Endothelial cell of umbilical vein (primary cell): Measurements from ENCODE around the gene NPNT. TPM values are rescaled to one million over a fixed set of nuclear protein-coding genes. Genes with fewer than 3 reads are reported as not detected.

Experiments used
- BruUV-seq: library from RNA; stranded (reverse); fragments of 400-500 nt; replicated peaks from 2 replicates; lab custom pipeline; 2021; lab: Mats Ljungman, UMichigan
- CTCF ChIA-PET: fragments of 300-600, 350-600 bp; sonication (Branson Sonifier 250); formaldehyde crosslinking; loops from one replicate; lab custom pipeline; 2021; ENCODE audit warnings: antibody characterized with exemption, inconsistent platforms; lab: Charles Lee
- POLR2A ChIA-PET: fragments of 300-600, 350-600 bp; sonication (Branson Sonifier 250); formaldehyde crosslinking; loops from one replicate; lab custom pipeline; 2021; ENCODE audit warnings: antibody characterized with exemption, inconsistent platforms; lab: Charles Lee
- DNase-seq: peaks from one replicate; pipeline ENCODE4 v3.0.0-alpha.2; 2011; ENCODE audit warnings: low read depth, low spot score
- FAIRE-seq: peaks from 2 replicates; lab custom pipeline; 2011; peaks lifted over from hg19 to GRCh38; lab: Jason Lieb, UNC
- H2AFZ ChIP-seq: 2 replicates; pipeline ENCODE4 v1.6.0; 2012; ENCODE audit warnings: low read depth, low read length, control low read depth, inconsistent platforms
- H3K27ac ChIP-seq: 2 replicates; pipeline ENCODE4 v1.5.1; 2011; ENCODE audit warnings: low read depth, mild to moderate bottlenecking, control low read depth, low read length, moderate library complexity; ENCODE audit not compliant: insufficient read depth
- H3K27me3 ChIP-seq, 2 experiments: 2 replicates each; pipeline versions ENCODE4 v1.6.0 to v1.6.1; 2011; ENCODE audit warnings: low read length in 2 of 2, mixed read lengths in 1 of 2; ENCODE audit not compliant: control insufficient read depth in 2 of 2, insufficient read depth in 2 of 2
- H3K36me3 ChIP-seq, 2 experiments: 2 replicates in 1 of 2; 3 replicates in 1 of 2; pipeline ENCODE4 v1.5.1; 2011; ENCODE audit warnings: low read length in 2 of 2, mild to moderate bottlenecking in 1 of 2, moderate library complexity in 1 of 2; ENCODE audit not compliant: control insufficient read depth in 2 of 2, insufficient read depth in 2 of 2; ENCODE audit errors: extremely low read depth in 1 of 2
- H3K4me1 ChIP-seq: 3 replicates; pipeline ENCODE4 v1.5.1; 2011; ENCODE audit warnings: mild to moderate bottlenecking, low read length; ENCODE audit not compliant: control insufficient read depth, insufficient read depth; ENCODE audit errors: extremely low read depth
- H3K4me2 ChIP-seq: 2 replicates; pipeline ENCODE4 v1.6.1; 2011; ENCODE audit warnings: low read length, control low read depth, mixed read lengths; ENCODE audit not compliant: insufficient read depth
- H3K4me3 ChIP-seq, 3 experiments: fragments of 200-600 bp in 1 of 3; sonication (generic), shearing (Covaris generic) in 1 of 3; replicated peaks in 1 of 3; 2 replicates each; pipeline ENCODE4 v1.5.1; 2011 to 2016; ENCODE audit warnings: control low read depth in 3 of 3, low read length in 3 of 3, mild to moderate bottlenecking in 2 of 3, inconsistent platforms in 1 of 3, low read depth in 1 of 3, moderate library complexity in 1 of 3; ENCODE audit not compliant: insufficient read depth in 1 of 3
- H3K79me2 ChIP-seq: 2 replicates; pipeline ENCODE4 v1.6.0; 2012; ENCODE audit warnings: low read length, inconsistent platforms; ENCODE audit not compliant: control insufficient read depth, insufficient read depth
- H3K9ac ChIP-seq: replicated peaks from 2 replicates; pipeline ENCODE3; 2011; ENCODE audit warnings: low read length, control low read depth; ENCODE audit not compliant: insufficient read depth; ENCODE audit errors: extremely low read depth
- H3K9me1 ChIP-seq: replicated peaks from 3 replicates; pipeline ENCODE4 v1.6.0; 2011; ENCODE audit warnings: mild to moderate bottlenecking, low read length; ENCODE audit not compliant: control insufficient read depth, insufficient read depth; ENCODE audit errors: extremely low read depth
- H3K9me3 ChIP-seq: replicated peaks from 2 replicates; pipeline ENCODE4 v1.5.1; 2012; ENCODE audit warnings: low read length, inconsistent platforms; ENCODE audit not compliant: control insufficient read depth, insufficient read depth
- H4K20me1 ChIP-seq: replicated peaks from 2 replicates; pipeline ENCODE3; 2011; ENCODE audit warnings: mild to moderate bottlenecking, low read length; ENCODE audit not compliant: control insufficient read depth, insufficient read depth; ENCODE audit errors: extremely low read depth
- CTCF ChIP-seq, 2 donors: IDR thresholded peaks; 1 replicate in 1 of 2; 2 replicates in 1 of 2; pipeline ENCODE4 v1.5.1; 2011; ENCODE audit warnings: low read length in 2 of 2, mild to moderate bottlenecking in 2 of 2, moderate library complexity in 2 of 2, control low read depth in 1 of 2, inconsistent platforms in 1 of 2, low read depth in 1 of 2; ENCODE audit not compliant: insufficient read depth in 1 of 2; ENCODE audit errors: extremely low read depth in 1 of 2
- EZH2 ChIP-seq: IDR thresholded peaks from 2 replicates; pipeline ENCODE4 v1.6.1; 2012; ENCODE audit warnings: borderline replicate concordance, low read depth, mild to moderate bottlenecking, moderate library complexity, low read length, inconsistent platforms; ENCODE audit not compliant: severe bottlenecking
- FOS ChIP-seq: IDR thresholded peaks from 2 replicates; pipeline ENCODE4 v1.6.1; 2011; ENCODE audit warnings: mild to moderate bottlenecking, low read length, moderate library complexity, borderline replicate concordance; ENCODE audit not compliant: insufficient read depth
- GATA2 ChIP-seq: IDR thresholded peaks from 2 replicates; pipeline ENCODE4 v1.7.0; 2011; ENCODE audit warnings: low read depth, mild to moderate bottlenecking, moderate library complexity, mixed read lengths, low read length; ENCODE audit not compliant: insufficient read length, insufficient read depth
- JUN ChIP-seq: IDR thresholded peaks from 2 replicates; pipeline ENCODE4 v1.6.1; 2011; ENCODE audit warnings: borderline replicate concordance, low read depth; ENCODE audit not compliant: insufficient read length, insufficient read depth
- MAX ChIP-seq: IDR thresholded peaks from 2 replicates; pipeline ENCODE4 v1.6.1; 2011; ENCODE audit not compliant: insufficient read depth, insufficient read length
- MYC ChIP-seq: IDR thresholded peaks from one replicate; pipeline ENCODE4 v1.6.1; 2011; ENCODE audit warnings: mild to moderate bottlenecking, low read depth, low read length
- POLR2A ChIP-seq: IDR thresholded peaks from 2 replicates; pipeline ENCODE4 v1.6.1; 2012; ENCODE audit warnings: low read depth, mild to moderate bottlenecking, control low read depth, low read length
- POLR2AphosphoS5 ChIP-seq: IDR thresholded peaks from 2 replicates; pipeline ENCODE4 v1.6.1; 2012; ENCODE audit warnings: low read depth, mild to moderate bottlenecking, control low read depth, low read length, moderate library complexity; ENCODE audit not compliant: insufficient read depth
- dilution Hi-C: fragments of 300-500 bp; cut with MboI; formaldehyde crosslinking; loops from one replicate; pipeline ENCODE4 v1.15.0; 2019; ENCODE audit warnings: low sequenced_read_pairs; ENCODE audit not compliant: extremely low pct_ligation_motif_present
- intact Hi-C: fragments of 100-400 bp; cut with micrococcal nuclease; formaldehyde crosslinking; loops from one replicate; pipeline ENCODE4 v1.10.0; 2022
- polyA plus RNA-seq, 4 experiments: library from polyadenylated mRNA; depleted of rRNA in 3 of 4; stranded (reverse) in 3 of 4; unstranded in 1 of 4; fragments of >200 nt; gene quantifications; 2 replicates each; pipeline versions ENCODE4 v1.2.1 to v1.2.3, GENCODE V29; 2011 to 2012; ENCODE audit warnings: missing spikeins in 1 of 4
- total RNA-seq: library from RNA; stranded (reverse); gene quantifications from 2 replicates; pipeline ENCODE4 v1.2.3, GENCODE V29; 2021

Gene NPNT
- total and polyA plus RNA-seq, 2 donors (not counting 3 experiments of a cell fraction or from before 2014, with no cell fraction given), result not detected

- Histone ChIP-seq H3K4me2 (no peak overlapping the region), H3K4me3 (no peak overlapping the region), H3K27ac (no peak overlapping the region), H4K20me1 (no peaks in the 10 kb centered on the region), H3K36me3 (no peaks in the 10 kb centered on the region), H3K27me3 (peaks cover 0 to 3% of the 10 kb centered on the region in 2 experiments), H3K9ac (no peak overlapping the region), H3K9me1 (no peaks in the 10 kb centered on the region), H3K4me1 (no peaks in the 10 kb centered on the region), H3K9me3 (no peaks in the 10 kb centered on the region), H3K79me2 (no peaks in the 10 kb centered on the region), H2AFZ (no peak overlapping the region)
- POLR2A ChIA-PET, result no interaction called here
- intact Hi-C loops, result no loop called here
- FAIRE-seq, result peak; percentile 15
- dilution Hi-C loops, result no loop called here
- no TSS peak for BruUV-seq
- TF ChIP-seq POLR2AphosphoS5, result no peak
- no peak for TF ChIP-seq MYC
- TF ChIP-seq FOS, result no peak
- no peak for TF ChIP-seq EZH2
- TF ChIP-seq JUN, result no peak
- no peak for TF ChIP-seq GATA2
- TF ChIP-seq MAX, result no peak
- no peak for TF ChIP-seq CTCF (IDR thresholded peaks at IDR 0.05; ENCODE audit: extremely low read depth in 1 of 2, insufficient read depth in 1 of 2, low read depth in 1 of 2, low read length in 2 of 2)
- no peak for TF ChIP-seq POLR2A
- no peak for DNase-seq
- CTCF ChIA-PET, result no interaction called here
Measured at GRCh38 chr4:105972946-105973621, 77.8 kb downstream of the NPNT start.
